ENCODE data around the gene LPP.

LPP gene

GRCh38 chr3:188292827-188293226, 138.9 kb downstream of the LPP start:
- Histone ChIP-seq H3K4me1 (ENCODE audit: insufficient read depth, poor library complexity, severe bottlenecking) (peaks cover 43% of the 10 kb centered on the region), H3K4me3 (ENCODE audit: severe bottlenecking) (no peak overlapping the region), H3K9me3 (ENCODE audit: severe bottlenecking) (no peaks in the 10 kb centered on the region), H3K27me3 (ENCODE audit: insufficient read depth, poor library complexity, severe bottlenecking) (no peaks in the 10 kb centered on the region), H3K27ac (ENCODE audit: poor library complexity, severe bottlenecking) (no peak overlapping the region), H3K36me3 (ENCODE audit: low read depth) (no peaks in the 10 kb centered on the region)
- ATAC-seq (ENCODE audit: low read depth) (no peak), DNase-seq (ENCODE audit: low spot score) (no peak)
- TF ChIP-seq CTCF (IDR thresholded peaks at IDR 0.05; ENCODE audit: poor library complexity, severe bottlenecking): no peak

- Histone ChIP-seq H3K27ac (ENCODE audit: poor library complexity, severe bottlenecking) (peak overlapping the region; percentile 82), H3K9me3 (ENCODE audit: severe bottlenecking) (no peaks in the 10 kb centered on the region), H3K36me3 (ENCODE audit: low read depth) (no peaks in the 10 kb centered on the region), H3K4me3 (ENCODE audit: severe bottlenecking) (no peak overlapping the region), H3K27me3 (ENCODE audit: insufficient read depth, poor library complexity, severe bottlenecking) (no peaks in the 10 kb centered on the region), H3K4me1 (ENCODE audit: insufficient read depth, poor library complexity, severe bottlenecking) (peaks cover 55% of the 10 kb centered on the region)
- TF ChIP-seq CTCF (IDR thresholded peaks at IDR 0.05; ENCODE audit: poor library complexity, severe bottlenecking): no peak
- no peak for DNase-seq (ENCODE audit: low spot score)
- no peak for ATAC-seq (ENCODE audit: low read depth)
These were observed 140.2 kb downstream of the LPP start for GRCh38 chr3:188294113-188294512.

- no peak overlapping the region for H3K4me3 ChIP-seq (ENCODE audit: severe bottlenecking)
- H3K9me3 ChIP-seq (ENCODE audit: severe bottlenecking): no peaks in the 10 kb centered on the region
- no peaks in the 10 kb centered on the region for H3K36me3 ChIP-seq (ENCODE audit: low read depth)
- H3K4me1 ChIP-seq (ENCODE audit: insufficient read depth, poor library complexity, severe bottlenecking): peaks cover 55% of the 10 kb centered on the region
- TF ChIP-seq CTCF (IDR thresholded peaks at IDR 0.05; ENCODE audit: poor library complexity, severe bottlenecking): no peak
- DNase-seq (ENCODE audit: low spot score): no peak
- peak; percentile 88 for ATAC-seq (ENCODE audit: low read depth)
- no peaks in the 10 kb centered on the region for H3K27me3 ChIP-seq (ENCODE audit: insufficient read depth, poor library complexity, severe bottlenecking)
- peak overlapping the region; percentile 82 for H3K27ac ChIP-seq (ENCODE audit: poor library complexity, severe bottlenecking)
These were observed 141.0 kb downstream of the LPP start for GRCh38 chr3:188294823-188295487.

DNA sequence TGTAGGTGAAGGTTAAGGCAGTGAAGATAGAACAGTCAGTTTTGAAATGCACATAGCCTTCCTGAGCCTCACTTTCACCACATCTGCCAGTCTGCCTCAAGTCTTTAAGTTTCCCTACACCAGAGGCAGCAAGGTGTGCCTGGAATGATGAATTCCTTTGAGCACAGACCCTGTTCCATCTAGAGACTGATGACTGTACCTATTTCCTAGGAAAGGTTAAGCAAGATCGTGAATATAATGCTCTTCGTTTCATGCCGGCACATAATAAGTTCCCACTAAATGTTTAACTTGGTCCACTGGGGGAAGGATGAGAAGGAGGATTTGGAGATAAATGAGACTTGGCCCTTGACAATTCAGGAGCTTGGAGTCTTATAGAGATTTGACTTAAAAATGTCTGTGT, 141.9 kb downstream of the LPP start:
- Histone ChIP-seq H3K4me3 (ENCODE audit: severe bottlenecking) (no peak overlapping the region), H3K27me3 (ENCODE audit: insufficient read depth, poor library complexity, severe bottlenecking) (no peaks in the 10 kb centered on the region), H3K9me3 (ENCODE audit: severe bottlenecking) (no peaks in the 10 kb centered on the region), H3K27ac (ENCODE audit: poor library complexity, severe bottlenecking) (peak overlapping the region; percentile 82), H3K4me1 (ENCODE audit: insufficient read depth, poor library complexity, severe bottlenecking) (peaks cover 55% of the 10 kb centered on the region), H3K36me3 (ENCODE audit: low read depth) (no peaks in the 10 kb centered on the region)
- ATAC-seq (ENCODE audit: low read depth) (no peak), DNase-seq (ENCODE audit: low spot score) (no peak)
- TF ChIP-seq CTCF (IDR thresholded peaks at IDR 0.05; ENCODE audit: poor library complexity, severe bottlenecking): no peak
